HG03103 (cell line): ENCODE measurements around the gene BRIX1.
"Not testable (repeated sequence)": the region's sequence is repeated elsewhere in the genome, so short reads cannot be mapped to it uniquely, and the experiment has no call there.

ENCODE experiments used
- ATAC-seq: cut with Tn5 transposase; IDR thresholded peaks from one replicate; pipeline ENCODE4 v1.9.1; 2021; ENCODE audit warnings: low read depth; ENCODE audit not compliant: unreplicated experiment

The BRIX1 gene

DNA sequence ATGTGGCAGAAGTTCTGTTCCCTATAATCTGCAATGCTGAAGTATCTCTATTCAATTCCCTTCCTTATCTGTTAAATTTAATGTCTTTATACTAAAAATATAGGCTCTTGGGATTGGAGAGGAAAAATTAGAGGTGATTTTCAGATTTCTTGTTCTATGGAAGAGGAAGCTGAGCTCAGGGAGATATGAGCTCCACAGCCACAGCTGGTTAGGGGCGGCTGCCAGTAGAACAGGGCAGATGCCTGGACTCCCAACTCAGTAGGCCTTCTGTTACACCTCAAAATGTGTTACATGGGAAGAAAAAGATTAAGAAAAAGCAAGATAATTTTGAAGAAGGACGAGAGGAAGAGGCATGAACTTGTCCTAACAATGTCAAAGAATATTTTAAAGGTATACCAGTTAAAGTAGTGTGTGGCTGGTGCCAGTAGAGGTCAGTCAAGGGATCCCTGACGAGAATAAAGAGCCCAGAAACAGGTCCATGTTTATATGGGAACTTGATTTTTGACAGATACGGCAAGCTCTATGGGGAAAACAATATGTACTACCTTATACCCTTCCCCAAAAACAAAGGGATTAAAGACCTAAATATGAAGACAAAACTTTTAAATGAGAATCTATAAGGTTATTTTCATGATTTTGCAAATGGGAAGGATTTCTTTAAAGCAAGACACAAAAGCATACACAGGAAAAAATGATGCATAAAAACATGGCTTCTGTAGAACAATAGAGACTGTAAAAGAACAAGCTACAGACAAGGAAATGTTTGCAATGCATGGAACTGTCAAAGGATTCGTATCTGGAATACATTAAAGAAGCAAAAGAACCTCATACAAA, 42.6 kb downstream of the BRIX1 start:
- ATAC-seq: no peak

DNA sequence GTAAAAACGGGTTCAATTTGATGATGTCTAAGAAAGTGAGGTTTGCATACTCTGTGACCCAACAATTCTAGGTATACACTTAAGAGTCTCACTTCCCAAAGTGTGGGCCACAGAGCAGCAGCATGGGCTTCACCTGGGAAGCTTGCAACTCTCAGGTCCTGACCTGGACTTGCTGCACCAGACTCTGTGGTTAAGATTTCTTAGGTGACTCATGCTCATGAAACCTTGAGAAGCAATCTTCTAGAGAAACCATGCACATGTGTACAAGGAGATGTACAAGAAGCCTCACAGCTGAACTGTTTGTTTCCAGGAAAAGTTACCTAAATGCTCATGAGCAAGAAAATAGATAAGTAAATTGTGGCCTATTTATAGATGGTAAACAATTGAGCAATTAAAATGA, 43.8 kb downstream of the BRIX1 start:
- ATAC-seq: peak; percentile 94

DNA sequence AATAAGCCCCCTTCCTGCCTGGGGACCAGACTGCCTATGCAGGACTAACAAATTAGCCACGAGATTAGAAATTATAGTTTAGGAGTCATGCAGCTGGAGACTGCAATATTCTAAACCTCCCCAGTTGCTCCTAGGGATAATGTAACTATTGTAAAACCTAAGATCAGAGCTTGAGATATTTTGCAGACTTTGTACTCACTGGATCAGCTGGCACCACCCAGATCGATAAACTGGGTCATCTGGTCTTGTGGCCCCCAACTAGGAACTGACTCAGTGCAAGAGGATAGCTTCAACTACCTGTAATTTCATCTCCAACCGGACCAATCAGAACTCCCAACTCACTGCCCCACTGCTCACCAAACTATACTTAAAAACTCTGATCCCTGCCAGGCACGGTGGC, 52.0 kb downstream of the BRIX1 start:
- no peak for ATAC-seq

DNA sequence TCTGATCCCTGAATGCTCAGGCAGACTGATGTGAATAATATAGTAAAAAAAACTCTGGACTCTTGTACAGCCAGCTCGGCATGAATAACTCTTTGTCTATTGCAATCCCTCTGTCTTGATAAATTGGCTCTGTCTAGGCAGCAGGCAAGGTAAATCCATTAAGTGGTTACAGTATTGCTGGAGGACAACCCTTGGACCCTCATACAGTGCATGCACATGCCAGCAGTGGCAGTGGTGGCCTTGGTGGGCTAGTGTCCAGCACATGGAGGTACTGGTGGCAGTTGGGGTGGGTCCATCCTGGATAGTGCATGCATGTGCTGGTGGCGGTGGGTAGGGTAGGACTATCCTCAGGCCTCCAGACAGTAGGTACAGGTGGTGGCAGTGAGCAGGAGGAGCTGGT, 52.7 kb downstream of the BRIX1 start:
- no peak for ATAC-seq

- no peak for ATAC-seq
Observed at GRCh38 chr5:34970552-34970951, 55.0 kb downstream of the BRIX1 start.

- not testable (repeated sequence) for ATAC-seq
Observed at GRCh38 chr5:34971655-34972054, 56.1 kb downstream of the BRIX1 start.
